HL-60 (cell line): ENCODE data around the gene PARD6B.

Experiments
- CTCF ChIP-seq: IDR thresholded peaks from one replicate; pipeline ENCODE4 v1.5.1; 2011; ENCODE audit warnings: low read length, control low read depth, inconsistent platforms; ENCODE audit not compliant: insufficient read depth
- POLR2AphosphoS5 ChIP-seq: IDR thresholded peaks from 2 replicates; pipeline ENCODE4 v1.6.1; 2012; ENCODE audit warnings: low read depth
- SPI1 ChIP-seq: IDR thresholded peaks from 2 replicates; pipeline ENCODE4 v1.6.1; 2012; ENCODE audit warnings: low read depth, mild to moderate bottlenecking, borderline replicate concordance

GRCh38 chr20:50806126-50806768 lies 74.9 kb downstream of the PARD6B start:
- TF ChIP-seq CTCF (no peak), POLR2AphosphoS5 (no peak), SPI1 (no peak)
